B cell (primary cell): ENCODE data around the gene FBN1. TPM values are rescaled to one million over a fixed set of nuclear protein-coding genes. Genes with fewer than 3 reads are reported as not detected.

ENCODE experiments used
- ATAC-seq: fragments of 200-7000 bp; cut with Tn5 transposase; one replicate; pipeline ENCODE4 v1.10.0; 2021; ENCODE audit warnings: low read depth, mild to moderate bottlenecking, moderate number of reproducible peaks, moderate library complexity
- CTCF ChIA-PET: fragments of 350-600 bp; sonication (Branson Sonifier 250); formaldehyde crosslinking; loops from one replicate; lab custom pipeline; 2021; ENCODE audit warnings: antibody characterized with exemption, inconsistent platforms; lab: Charles Lee
- POLR2A ChIA-PET: fragments of 350-600 bp; sonication (Branson Sonifier 250); formaldehyde crosslinking; loops from one replicate; lab custom pipeline; 2021; ENCODE audit warnings: antibody characterized with exemption; lab: Charles Lee
- DNase-seq: peaks from one replicate; pipeline ENCODE4 v3.0.0; 2013
- H2AFZ ChIP-seq: 2 replicates; pipeline ENCODE4 v1.6.1; 2012; ENCODE audit warnings: mild to moderate bottlenecking, low read depth, low read length; ENCODE audit not compliant: insufficient read depth, poor library complexity, severe bottlenecking
- H3K27ac ChIP-seq, 2 donors: 1 replicate in 1 of 2; 2 replicates in 1 of 2; pipeline ENCODE4 v1.5.1; 2012 to 2013; ENCODE audit warnings: low read length in 2 of 2, mild to moderate bottlenecking in 2 of 2, moderate library complexity in 1 of 2
- H3K27me3 ChIP-seq, 4 experiments: fragments of 200-600 bp in 1 of 4; sonication (generic) in 1 of 4; replicated peaks in 1 of 4; 1 replicate in 2 of 4; 2 replicates in 2 of 4; pipeline versions ENCODE4 v1.6.1 to v1.7.0; 2013 to 2016; ENCODE audit warnings: low read length in 3 of 4, mild to moderate bottlenecking in 2 of 4, mixed read lengths in 1 of 4, moderate library complexity in 1 of 4; ENCODE audit not compliant: insufficient read depth in 4 of 4, control insufficient read depth in 3 of 4; ENCODE audit errors: control extremely low read depth in 1 of 4
- H3K36me3 ChIP-seq, 2 experiments: replicated peaks in 1 of 2; 1 replicate in 1 of 2; 2 replicates in 1 of 2; pipeline versions ENCODE4 v1.6.1 to v1.7.1; 2013; ENCODE audit warnings: low read length in 1 of 2; ENCODE audit not compliant: insufficient read depth in 2 of 2, control insufficient read depth in 1 of 2; ENCODE audit errors: control extremely low read depth in 1 of 2, extremely low read depth in 1 of 2
- H3K4me1 ChIP-seq, 2 donors: fragments of 200-600 bp in 1 of 2; sonication (generic) in 1 of 2; 1 replicate in 1 of 2; 2 replicates in 1 of 2; pipeline versions ENCODE4 v1.5.1 to v1.6.1; 2013 to 2017; ENCODE audit warnings: low read length in 2 of 2; ENCODE audit not compliant: control insufficient read depth in 2 of 2, insufficient read depth in 2 of 2
- H3K4me2 ChIP-seq: replicated peaks from 2 replicates; pipeline ENCODE3; 2012; ENCODE audit warnings: mild to moderate bottlenecking, low read depth, low read length; ENCODE audit not compliant: poor library complexity, severe bottlenecking
- H3K4me3 ChIP-seq, 5 experiments: fragments of 200-600 bp in 1 of 5; sonication (generic) in 1 of 5; 1 replicate in 3 of 5; 2 replicates in 2 of 5; pipeline versions ENCODE4 v1.5.1 to v1.7.0; 2011 to 2016; ENCODE audit warnings: low read length in 4 of 5, mild to moderate bottlenecking in 4 of 5, low read depth in 2 of 5, control low read depth in 1 of 5, moderate library complexity in 1 of 5; ENCODE audit not compliant: insufficient read depth in 1 of 5; ENCODE audit errors: control extremely low read depth in 1 of 5, extremely low read depth in 1 of 5
- H3K79me2 ChIP-seq: fragments of 200-600 bp; sonication (generic); one replicate; pipeline ENCODE4 v1.6.0; 2016; ENCODE audit warnings: low read length; ENCODE audit not compliant: control insufficient read depth, insufficient read depth
- H3K9ac ChIP-seq: fragments of 200-600 bp; sonication (generic); 2 replicates; pipeline ENCODE4 v1.6.1; 2017; ENCODE audit warnings: mild to moderate bottlenecking, low read length, moderate library complexity
- H3K9me3 ChIP-seq, 3 donors: one replicate each; pipeline versions ENCODE4 v1.6.1 to v1.7.1; 2013; ENCODE audit warnings: low read length in 2 of 3; ENCODE audit not compliant: control insufficient read depth in 2 of 3, insufficient read depth in 1 of 3; ENCODE audit errors: control extremely low read depth in 1 of 3
- H4K20me1 ChIP-seq: 2 replicates; pipeline ENCODE4 v1.6.0; 2012; ENCODE audit warnings: mild to moderate bottlenecking, low read length; ENCODE audit not compliant: insufficient read depth, control insufficient read depth, poor library complexity, severe bottlenecking
- H3K27ac Mint-ChIP-seq: one replicate; pipeline ENCODE4 v1.8.0; 2021; ENCODE audit warnings: mixed read lengths
- H3K27me3 Mint-ChIP-seq: one replicate; pipeline ENCODE4 v1.8.0; 2021; ENCODE audit warnings: mixed read lengths
- H3K4me1 Mint-ChIP-seq: one replicate; pipeline ENCODE4 v1.8.0; 2021; ENCODE audit warnings: mixed read lengths
- H3K4me3 Mint-ChIP-seq: one replicate; pipeline ENCODE4 v1.8.0; 2021; ENCODE audit warnings: mixed read lengths
- H3K9me3 Mint-ChIP-seq: one replicate; pipeline ENCODE4 v1.8.0; 2022; ENCODE audit warnings: mixed read lengths; ENCODE audit not compliant: insufficient read depth
- EZH2 ChIP-seq: IDR thresholded peaks from 2 replicates; pipeline ENCODE4 v1.6.1; 2012; ENCODE audit warnings: borderline replicate concordance, low read depth, mild to moderate bottlenecking, moderate library complexity, low read length; ENCODE audit not compliant: insufficient read depth, poor library complexity, severe bottlenecking
- WGBS: methylation state at CpG from one replicate; pipeline ENCODE4 v1.1.5; 2013; ENCODE audit warnings: missing lambda C conversion rate; ENCODE audit not compliant: insufficient coverage; 5-methylcytosine and 5-hydroxymethylcytosine counted together
- intact Hi-C: fragments of 100-400 bp; cut with micrococcal nuclease; formaldehyde crosslinking; loops from one replicate; pipeline ENCODE4 v1.10.0; 2022
- polyA plus RNA-seq: library from polyadenylated mRNA; depleted of rRNA; stranded (reverse); fragments of >200 nt; gene quantifications from 2 replicates; pipeline ENCODE4 v1.2.3, GENCODE V29; 2012
- total RNA-seq, 2 donors: library from RNA; stranded (reverse); fragments of 120-200 nt in 1 of 2; gene quantifications; 1 replicate in 1 of 2; 2 replicates in 1 of 2; pipeline versions ENCODE4 v1.2.3 to v1.2.4, GENCODE V29; 2013 to 2022
- TF ChIP-seq, protein P1 (sequence below): fragments of 200-600 bp; IDR thresholded peaks from one replicate; pipeline ENCODE4 v1.8.0; 2022; ENCODE audit warnings: antibody characterized with exemption, mild to moderate bottlenecking

The FBN1 gene
- total and polyA plus RNA-seq, 2 donors (not counting 1 experiment from before 2014, with no cell fraction given), result 0.15 to 0.25 TPM

DNA sequence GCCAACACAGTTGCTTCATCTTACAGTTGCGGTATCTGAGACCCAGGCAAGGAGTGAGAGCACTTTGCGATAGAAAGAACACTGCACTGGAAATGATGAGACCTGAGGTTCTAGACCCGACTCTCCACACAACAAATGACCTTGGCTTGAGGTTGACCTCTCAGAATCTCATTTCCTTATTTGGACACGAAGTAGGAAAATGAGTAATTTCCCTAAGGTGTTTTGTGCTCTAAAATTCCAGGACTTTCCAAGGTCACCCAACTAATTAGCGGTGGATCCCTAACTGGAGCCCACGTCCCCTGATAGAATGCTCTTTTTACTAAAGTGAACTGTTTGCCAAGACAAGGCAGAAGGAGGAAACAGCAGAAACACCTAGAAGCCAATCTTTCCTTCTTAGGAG, 26.7 kb upstream of the FBN1 start:
- Mint-ChIP-seq H3K27ac (no peak overlapping the region), H3K4me1 (no peaks in the 10 kb centered on the region), H3K4me3 (no peak overlapping the region), H3K27me3 (peaks cover 5% of the 10 kb centered on the region), H3K9me3 (no peaks in the 10 kb centered on the region)
- CTCF ChIA-PET, result no interaction called here
- no peaks in the 10 kb centered on the region for H4K20me1 ChIP-seq
- no peaks in the 10 kb centered on the region for H3K79me2 ChIP-seq
- 100% methylated on average over 3 of the region's 6 CpGs for WGBS
- no peak overlapping the region for H3K9ac ChIP-seq
- no peaks in the 10 kb centered on the region for H3K4me1 ChIP-seq
- no peak overlapping the region for H3K4me2 ChIP-seq
- intact Hi-C loops, result no loop called here
- no peak overlapping the region for H2AFZ ChIP-seq
- H3K36me3 ChIP-seq, result no peaks in the 10 kb centered on the region
- H3K27me3 ChIP-seq, result no peaks in the 10 kb centered on the region
- H3K9me3 ChIP-seq, result no peaks in the 10 kb centered on the region
- DNase-seq (no peak), ATAC-seq (no peak)
- POLR2A ChIA-PET, result no interaction called here
- no peak overlapping the region for H3K4me3 ChIP-seq
- H3K27ac ChIP-seq, result no peak overlapping the region
- TF ChIP-seq, protein P1, sequence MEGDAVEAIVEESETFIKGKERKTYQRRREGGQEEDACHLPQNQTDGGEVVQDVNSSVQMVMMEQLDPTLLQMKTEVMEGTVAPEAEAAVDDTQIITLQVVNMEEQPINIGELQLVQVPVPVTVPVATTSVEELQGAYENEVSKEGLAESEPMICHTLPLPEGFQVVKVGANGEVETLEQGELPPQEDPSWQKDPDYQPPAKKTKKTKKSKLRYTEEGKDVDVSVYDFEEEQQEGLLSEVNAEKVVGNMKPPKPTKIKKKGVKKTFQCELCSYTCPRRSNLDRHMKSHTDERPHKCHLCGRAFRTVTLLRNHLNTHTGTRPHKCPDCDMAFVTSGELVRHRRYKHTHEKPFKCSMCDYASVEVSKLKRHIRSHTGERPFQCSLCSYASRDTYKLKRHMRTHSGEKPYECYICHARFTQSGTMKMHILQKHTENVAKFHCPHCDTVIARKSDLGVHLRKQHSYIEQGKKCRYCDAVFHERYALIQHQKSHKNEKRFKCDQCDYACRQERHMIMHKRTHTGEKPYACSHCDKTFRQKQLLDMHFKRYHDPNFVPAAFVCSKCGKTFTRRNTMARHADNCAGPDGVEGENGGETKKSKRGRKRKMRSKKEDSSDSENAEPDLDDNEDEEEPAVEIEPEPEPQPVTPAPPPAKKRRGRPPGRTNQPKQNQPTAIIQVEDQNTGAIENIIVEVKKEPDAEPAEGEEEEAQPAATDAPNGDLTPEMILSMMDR, result no peak
- TF ChIP-seq EZH2, result no peak

DNA sequence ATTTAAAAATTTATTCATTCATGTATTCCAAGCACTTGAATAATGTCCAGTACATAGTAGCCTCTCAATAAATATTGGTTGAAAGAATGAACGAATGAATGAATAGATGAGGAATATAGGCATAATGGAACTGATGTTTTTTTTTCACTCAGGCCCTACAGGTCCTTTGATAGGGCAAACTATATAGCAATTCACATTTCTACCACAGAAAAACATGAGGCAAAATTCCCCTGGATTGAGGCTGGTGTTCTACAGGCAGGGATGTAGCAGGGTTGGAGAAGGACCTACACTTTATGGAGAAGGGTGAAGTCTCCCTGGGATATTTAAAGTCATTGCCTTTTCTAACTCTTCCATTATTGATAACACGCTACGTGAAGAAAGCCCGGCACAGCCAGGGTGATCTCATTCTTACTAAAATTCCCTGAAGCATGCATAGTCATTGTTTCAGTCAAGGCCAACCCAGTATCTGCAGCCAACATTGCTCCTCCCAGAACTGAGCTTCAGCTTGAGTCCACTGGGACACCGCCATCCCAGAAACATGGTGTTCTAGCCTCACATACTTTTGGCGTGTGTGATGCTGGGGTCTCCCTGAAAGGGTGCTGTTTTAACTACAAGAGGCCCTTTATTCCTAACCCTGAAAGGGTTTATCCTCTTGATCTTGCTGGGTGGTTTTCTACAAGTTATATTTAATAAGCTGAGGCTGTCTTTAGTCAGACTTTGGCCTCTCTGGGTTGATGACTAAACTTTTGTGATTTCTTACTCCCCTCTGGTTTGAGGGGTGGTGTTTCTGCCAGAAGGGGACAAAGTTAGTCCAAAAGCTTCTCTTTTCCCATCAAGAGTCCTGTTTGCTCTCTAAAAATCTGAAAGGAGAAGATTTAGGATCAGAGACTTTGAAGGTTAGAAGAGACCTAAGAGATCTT, 25.9 kb upstream of the FBN1 start:
- ATAC-seq, result no peak
- no peak overlapping the region for H3K4me2 ChIP-seq
- H3K9ac ChIP-seq, result no peak overlapping the region
- no peak overlapping the region for H3K4me3 ChIP-seq
- no peak overlapping the region for H2AFZ ChIP-seq
- H3K4me1 ChIP-seq, result no peaks in the 10 kb centered on the region
- WGBS, result 81% methylated on average over 4 of the region's 6 CpGs
- H3K9me3 ChIP-seq, result no peaks in the 10 kb centered on the region
- DNase-seq, result no peak
- no peak overlapping the region for H3K27ac ChIP-seq
- POLR2A ChIA-PET, result no interaction called here
- Mint-ChIP-seq H3K9me3 (no peaks in the 10 kb centered on the region), H3K27ac (no peak overlapping the region), H3K4me1 (no peaks in the 10 kb centered on the region), H3K4me3 (no peak overlapping the region), H3K27me3 (peaks cover 5% of the 10 kb centered on the region)
- no peaks in the 10 kb centered on the region for H3K79me2 ChIP-seq
- no peaks in the 10 kb centered on the region for H4K20me1 ChIP-seq
- TF ChIP-seq, protein P1, result no peak
- TF ChIP-seq EZH2, result no peak
- H3K36me3 ChIP-seq, result no peaks in the 10 kb centered on the region
- intact Hi-C loops, result no loop called here
- CTCF ChIA-PET, result no interaction called here
- no peaks in the 10 kb centered on the region for H3K27me3 ChIP-seq
